Left lung (tissue), 10 donors: ENCODE measurements around the gene RRP1. TPM values are rescaled to one million over a fixed set of nuclear protein-coding genes. Genes with fewer than 3 reads are reported as not detected.

Experiments used
- ATAC-seq: fragments of 200-7000 bp; cut with Tn5 transposase; one replicate; pipeline ENCODE4 v1.9.1; 2020; ENCODE audit warnings: moderate library complexity
- DNase-seq, 4 donors: peaks; one replicate each; pipeline ENCODE4 v3.0.0-alpha.2; 2013 to 2020
- H3K27ac ChIP-seq, 2 donors: fragments of 200-600 bp; sonication (generic) in 1 of 2; one replicate each; pipeline versions ENCODE4 v1.5.0 to v1.8.0; 2020 to 2021
- H3K27me3 ChIP-seq, 2 donors: fragments of 200-600 bp; sonication (generic) in 1 of 2; one replicate each; pipeline versions ENCODE4 v1.5.0 to v1.8.0; 2020 to 2021
- H3K36me3 ChIP-seq, 2 donors: fragments of 200-600 bp; sonication (generic) in 1 of 2; one replicate each; pipeline versions ENCODE4 v1.5.0 to v1.8.0; 2020 to 2021
- H3K4me1 ChIP-seq, 2 donors: fragments of 200-600 bp; one replicate each; pipeline ENCODE4 v1.8.0; 2021
- H3K4me3 ChIP-seq, 2 donors: fragments of 200-600 bp; sonication (generic) in 1 of 2; one replicate each; pipeline versions ENCODE4 v1.5.0 to v1.8.0; 2020 to 2021; ENCODE audit warnings: mild to moderate bottlenecking in 1 of 2
- H3K9me3 ChIP-seq, 2 donors: fragments of 200-600 bp; sonication (generic) in 1 of 2; one replicate each; pipeline versions ENCODE4 v1.5.0 to v1.8.0; 2020 to 2021
- CTCF ChIP-seq, 2 donors: fragments of 200-600 bp; sonication (generic) in 1 of 2; IDR thresholded peaks; one replicate each; pipeline versions ENCODE4 v1.5.0 to v1.8.0; 2021; ENCODE audit warnings: antibody characterized with exemption in 2 of 2
- intact Hi-C, 2 donors: fragments of 100-400 bp; cut with DNase I; formaldehyde crosslinking; loops; one replicate each; pipeline versions ENCODE4 v1.11.2 to v1.14.2; 2022
- polyA plus RNA-seq, 6 donors: library from polyadenylated mRNA; unstranded; fragments of 120-200 nt; gene quantifications; one replicate each; pipeline ENCODE4 v1.2.1, GENCODE V29; 2013; ENCODE audit not compliant: insufficient read length in 6 of 6
- total RNA-seq, 2 donors: library from RNA; stranded (reverse); fragmentation: NEBNext Ultra II Directional; extraction: Animal tissue kit (Norgen Biotek cat#: 25700); gene quantifications; one replicate each; pipeline ENCODE4 v1.2.1, GENCODE V29; 2021
- donor health status: DM: no; HTN: yes; CAD: no.
- donor health status: DM: no; HTN: no; CAD: no.

RRP1 gene
- total and polyA plus RNA-seq, 8 donors, result 16.1 to 28.0 (median 26.2) TPM

GRCh38 chr21:43749651-43750262 is 39.6 kb upstream of the RRP1 start:
- H3K4me1 ChIP-seq, result no peaks in the 10 kb centered on the region
- intact Hi-C loops, result no loop called here
- H3K27me3 ChIP-seq, result no peaks in the 10 kb centered on the region
- ATAC-seq (no peak), DNase-seq (no peak)
- H3K36me3 ChIP-seq, result peaks cover 0 to 100% of the 10 kb centered on the region in 2 donors
- no peak overlapping the region for H3K27ac ChIP-seq
- no peak for TF ChIP-seq CTCF (IDR thresholded peaks at IDR 0.05)
- no peaks in the 10 kb centered on the region for H3K9me3 ChIP-seq
- H3K4me3 ChIP-seq, result no peak overlapping the region

GRCh38 chr21:43750339-43751033 is 38.9 kb upstream of the RRP1 start:
- peaks cover 0 to 100% of the 10 kb centered on the region in 2 donors for H3K36me3 ChIP-seq
- no peak overlapping the region for H3K4me3 ChIP-seq
- intact Hi-C loops, result no loop called here
- no peaks in the 10 kb centered on the region for H3K4me1 ChIP-seq
- H3K9me3 ChIP-seq, result no peaks in the 10 kb centered on the region
- TF ChIP-seq CTCF (IDR thresholded peaks at IDR 0.05), result no peak
- DNase-seq (no peak), ATAC-seq (no peak)
- H3K27ac ChIP-seq, result no peak overlapping the region
- H3K27me3 ChIP-seq, result no peaks in the 10 kb centered on the region

GRCh38 chr21:43751955-43752591 is 37.3 kb upstream of the RRP1 start:
- ATAC-seq, result no peak
- Histone ChIP-seq H3K4me1 (peaks cover 0 to 6% of the 10 kb centered on the region in 2 donors), H3K36me3 (peaks cover 0 to 100% of the 10 kb centered on the region in 2 donors), H3K4me3 (no peak overlapping the region), H3K27ac (no peak overlapping the region), H3K27me3 (no peaks in the 10 kb centered on the region), H3K9me3 (no peaks in the 10 kb centered on the region)
- no peak for TF ChIP-seq CTCF (IDR thresholded peaks at IDR 0.05)
- intact Hi-C loops, result no loop called here
- DNase-seq, result no peak

- Histone ChIP-seq H3K27ac (no peak overlapping the region), H3K27me3 (no peaks in the 10 kb centered on the region), H3K36me3 (peaks cover 0 to 100% of the 10 kb centered on the region in 2 donors), H3K4me3 (no peak overlapping the region), H3K9me3 (no peaks in the 10 kb centered on the region), H3K4me1 (peaks cover 0 to 15% of the 10 kb centered on the region in 2 donors)
- intact Hi-C loops, result no loop called here
- ATAC-seq (no peak), DNase-seq (no peak)
- TF ChIP-seq CTCF (IDR thresholded peaks at IDR 0.05), result no peak
These were observed 36.5 kb upstream of the RRP1 start for GRCh38 chr21:43752758-43753438.

- DNase-seq, result no peak
- Histone ChIP-seq H3K36me3 (peaks cover 0 to 100% of the 10 kb centered on the region in 2 donors), H3K9me3 (no peaks in the 10 kb centered on the region), H3K4me3 (no peak overlapping the region), H3K27me3 (no peaks in the 10 kb centered on the region), H3K4me1 (peaks cover 0 to 20% of the 10 kb centered on the region in 2 donors), H3K27ac (no peak overlapping the region)
- intact Hi-C loops, result no loop called here
- no peak for ATAC-seq
- TF ChIP-seq CTCF (IDR thresholded peaks at IDR 0.05), result no peak
These were observed 36.0 kb upstream of the RRP1 start for GRCh38 chr21:43753439-43753799.
